ENCODE results near the gene KCNH4. TPM values are rescaled to one million over a fixed set of nuclear protein-coding genes. Genes with fewer than 3 reads are reported as not detected.

KCNH4 gene
- total and polyA plus RNA-seq, 2 donors, result 0.05 to 0.09 TPM

GRCh38 chr17:42174126-42174783 lies 6.7 kb downstream of the KCNH4 start:
- 73% methylated on average over 14 of the region's 14 CpGs for WGBS
- H3K4me1 ChIP-seq (ENCODE audit: control insufficient read depth in 2 of 2, insufficient read depth in 2 of 2, low read length in 2 of 2), result peaks cover 0 to 10% of the 10 kb centered on the region in 2 donors

GRCh38 chr17:42171831-42172230 lies 9.1 kb downstream of the KCNH4 start:
- Histone ChIP-seq H3K27me3 (ENCODE audit: control insufficient read depth in 2 of 2, insufficient read depth in 1 of 2, low read length in 1 of 2) (peaks cover 0 to 23% of the 10 kb centered on the region in 2 donors), H3K27ac (ENCODE audit: low read depth in 1 of 2, low read length in 1 of 2) (no peak overlapping the region), H3K9me3 (ENCODE audit: control insufficient read depth in 2 of 2, insufficient read depth in 1 of 2, low read length in 1 of 2) (peaks cover 0 to 3% of the 10 kb centered on the region in 2 donors), H3K4me1 (ENCODE audit: control insufficient read depth in 2 of 2, insufficient read depth in 2 of 2, low read length in 2 of 2) (peaks cover 0 to 10% of the 10 kb centered on the region in 2 donors), H3K36me3 (ENCODE audit: control insufficient read depth in 2 of 2, insufficient read depth in 2 of 2, low read length in 1 of 2) (no peaks in the 10 kb centered on the region), H3K4me3 (ENCODE audit: low read length in 2 of 2) (no peak overlapping the region)
- 91% methylated on average over 11 of the region's 11 CpGs for WGBS
- no peak for DNase-seq (ENCODE audit: low read depth in 6 of 9, low spot score in 9 of 9)

More at GRCh38 chr17:42174126-42174783, 6.7 kb downstream of the KCNH4 start:
- Histone ChIP-seq H3K36me3 (ENCODE audit: control insufficient read depth in 2 of 2, insufficient read depth in 2 of 2, low read length in 1 of 2) (no peaks in the 10 kb centered on the region), H3K4me3 (ENCODE audit: low read length in 2 of 2) (no peak overlapping the region), H3K27ac (ENCODE audit: low read depth in 1 of 2, low read length in 1 of 2) (no peak overlapping the region), H3K9me3 (ENCODE audit: control insufficient read depth in 2 of 2, insufficient read depth in 1 of 2, low read length in 1 of 2) (peaks cover 0 to 3% of the 10 kb centered on the region in 2 donors), H3K27me3 (ENCODE audit: control insufficient read depth in 2 of 2, insufficient read depth in 1 of 2, low read length in 1 of 2) (peaks cover 4 to 42% of the 10 kb centered on the region in 2 donors)
- no peak for DNase-seq (ENCODE audit: low read depth in 6 of 9, low spot score in 9 of 9)

GRCh38 chr17:42169351-42169750 lies 11.6 kb downstream of the KCNH4 start:
- Histone ChIP-seq H3K4me3 (ENCODE audit: low read length in 2 of 2) (no peak overlapping the region), H3K27me3 (ENCODE audit: control insufficient read depth in 2 of 2, insufficient read depth in 1 of 2, low read length in 1 of 2) (peaks cover 0 to 9% of the 10 kb centered on the region in 2 donors), H3K27ac (ENCODE audit: low read depth in 1 of 2, low read length in 1 of 2) (no peak overlapping the region), H3K9me3 (ENCODE audit: control insufficient read depth in 2 of 2, insufficient read depth in 1 of 2, low read length in 1 of 2) (no peaks in the 10 kb centered on the region), H3K4me1 (ENCODE audit: control insufficient read depth in 2 of 2, insufficient read depth in 2 of 2, low read length in 2 of 2) (peaks cover 0 to 10% of the 10 kb centered on the region in 2 donors), H3K36me3 (ENCODE audit: control insufficient read depth in 2 of 2, insufficient read depth in 2 of 2, low read length in 1 of 2) (no peaks in the 10 kb centered on the region)
- DNase-seq (ENCODE audit: low read depth in 6 of 9, low spot score in 9 of 9), result no peak
- 98% methylated on average over 29 of the region's 29 CpGs for WGBS

- peaks cover 0 to 10% of the 10 kb centered on the region in 2 donors for H3K4me1 ChIP-seq (ENCODE audit: control insufficient read depth in 2 of 2, insufficient read depth in 2 of 2, low read length in 2 of 2)
- H3K4me3 ChIP-seq (ENCODE audit: low read length in 2 of 2), result no peak overlapping the region
- no peak for DNase-seq (ENCODE audit: low read depth in 6 of 9, low spot score in 9 of 9)
- peaks cover 0 to 2% of the 10 kb centered on the region in 2 donors for H3K27me3 ChIP-seq (ENCODE audit: control insufficient read depth in 2 of 2, insufficient read depth in 1 of 2, low read length in 1 of 2)
- H3K36me3 ChIP-seq (ENCODE audit: control insufficient read depth in 2 of 2, insufficient read depth in 2 of 2, low read length in 1 of 2), result no peaks in the 10 kb centered on the region
- 97% methylated on average over 8 of the region's 8 CpGs for WGBS
- no peak overlapping the region for H3K27ac ChIP-seq (ENCODE audit: low read depth in 1 of 2, low read length in 1 of 2)
- H3K9me3 ChIP-seq (ENCODE audit: control insufficient read depth in 2 of 2, insufficient read depth in 1 of 2, low read length in 1 of 2), result no peaks in the 10 kb centered on the region
Measured at GRCh38 chr17:42167807-42168206, 13.1 kb downstream of the KCNH4 start.

- no peak overlapping the region for H3K4me3 ChIP-seq (ENCODE audit: low read length in 2 of 2)
- no peak for DNase-seq (ENCODE audit: low read depth in 6 of 9, low spot score in 9 of 9)
- 98% methylated on average over 19 of the region's 19 CpGs for WGBS
Measured at GRCh38 chr17:42166196-42166763, 14.7 kb downstream of the KCNH4 start.

GRCh38 chr17:42165751-42166150 lies 15.2 kb downstream of the KCNH4 start:
- H3K27ac ChIP-seq (ENCODE audit: low read depth in 1 of 2, low read length in 1 of 2), result no peak overlapping the region
- no peaks in the 10 kb centered on the region for H3K36me3 ChIP-seq (ENCODE audit: control insufficient read depth in 2 of 2, insufficient read depth in 2 of 2, low read length in 1 of 2)
- no peaks in the 10 kb centered on the region for H3K4me1 ChIP-seq (ENCODE audit: control insufficient read depth in 2 of 2, insufficient read depth in 2 of 2, low read length in 2 of 2)
- 96% methylated on average over 6 of the region's 6 CpGs for WGBS
- DNase-seq (ENCODE audit: low read depth in 6 of 9, low spot score in 9 of 9), result no peak
- H3K27me3 ChIP-seq (ENCODE audit: control insufficient read depth in 2 of 2, insufficient read depth in 1 of 2, low read length in 1 of 2), result peaks cover 0 to under 1% of the 10 kb centered on the region in 2 donors
- no peaks in the 10 kb centered on the region for H3K9me3 ChIP-seq (ENCODE audit: control insufficient read depth in 2 of 2, insufficient read depth in 1 of 2, low read length in 1 of 2)
- no peak overlapping the region for H3K4me3 ChIP-seq (ENCODE audit: low read length in 2 of 2)

More at GRCh38 chr17:42166196-42166763, 14.7 kb downstream of the KCNH4 start:
- H3K36me3 ChIP-seq (ENCODE audit: control insufficient read depth in 2 of 2, insufficient read depth in 2 of 2, low read length in 1 of 2), result no peaks in the 10 kb centered on the region
- H3K27me3 ChIP-seq (ENCODE audit: control insufficient read depth in 2 of 2, insufficient read depth in 1 of 2, low read length in 1 of 2), result peaks cover 0 to 2% of the 10 kb centered on the region in 2 donors
- peaks cover 0 to 4% of the 10 kb centered on the region in 2 donors for H3K4me1 ChIP-seq (ENCODE audit: control insufficient read depth in 2 of 2, insufficient read depth in 2 of 2, low read length in 2 of 2)
- no peak overlapping the region for H3K27ac ChIP-seq (ENCODE audit: low read depth in 1 of 2, low read length in 1 of 2)
- no peaks in the 10 kb centered on the region for H3K9me3 ChIP-seq (ENCODE audit: control insufficient read depth in 2 of 2, insufficient read depth in 1 of 2, low read length in 1 of 2)

GRCh38 chr17:42163696-42164407 lies 17.1 kb downstream of the KCNH4 start:
- Histone ChIP-seq H3K4me1 (ENCODE audit: control insufficient read depth in 2 of 2, insufficient read depth in 2 of 2, low read length in 2 of 2) (no peaks in the 10 kb centered on the region), H3K4me3 (ENCODE audit: low read length in 2 of 2) (no peak overlapping the region), H3K36me3 (ENCODE audit: control insufficient read depth in 2 of 2, insufficient read depth in 2 of 2, low read length in 1 of 2) (no peaks in the 10 kb centered on the region), H3K27ac (ENCODE audit: low read depth in 1 of 2, low read length in 1 of 2) (no peak overlapping the region), H3K9me3 (ENCODE audit: control insufficient read depth in 2 of 2, insufficient read depth in 1 of 2, low read length in 1 of 2) (no peaks in the 10 kb centered on the region), H3K27me3 (ENCODE audit: control insufficient read depth in 2 of 2, insufficient read depth in 1 of 2, low read length in 1 of 2) (no peaks in the 10 kb centered on the region)
- WGBS, result 90% methylated on average over 22 of the region's 22 CpGs
- DNase-seq (ENCODE audit: low read depth in 6 of 9, low spot score in 9 of 9), result no peak

- peak in 1 of 9 donors; percentile 17 for DNase-seq (ENCODE audit: low read depth in 6 of 9, low spot score in 9 of 9)
- Histone ChIP-seq H3K27me3 (ENCODE audit: control insufficient read depth in 2 of 2, insufficient read depth in 1 of 2, low read length in 1 of 2) (no peaks in the 10 kb centered on the region), H3K4me1 (ENCODE audit: control insufficient read depth in 2 of 2, insufficient read depth in 2 of 2, low read length in 2 of 2) (no peaks in the 10 kb centered on the region), H3K36me3 (ENCODE audit: control insufficient read depth in 2 of 2, insufficient read depth in 2 of 2, low read length in 1 of 2) (no peaks in the 10 kb centered on the region), H3K9me3 (ENCODE audit: control insufficient read depth in 2 of 2, insufficient read depth in 1 of 2, low read length in 1 of 2) (no peaks in the 10 kb centered on the region), H3K4me3 (ENCODE audit: low read length in 2 of 2) (no peak overlapping the region), H3K27ac (ENCODE audit: low read depth in 1 of 2, low read length in 1 of 2) (no peak overlapping the region)
- WGBS, result 73% methylated on average over 8 of the region's 8 CpGs
Measured at GRCh38 chr17:42163113-42163512, 17.8 kb downstream of the KCNH4 start.

GRCh38 chr17:42160531-42160910 lies 20.4 kb downstream of the KCNH4 start:
- H3K4me1 ChIP-seq (ENCODE audit: control insufficient read depth in 2 of 2, insufficient read depth in 2 of 2, low read length in 2 of 2), result peaks cover 0 to 9% of the 10 kb centered on the region in 2 donors
- DNase-seq (ENCODE audit: low read depth in 6 of 9, low spot score in 9 of 9), result no peak
- H3K4me3 ChIP-seq (ENCODE audit: low read length in 2 of 2), result no peak overlapping the region
- H3K9me3 ChIP-seq (ENCODE audit: control insufficient read depth in 2 of 2, insufficient read depth in 1 of 2, low read length in 1 of 2), result no peaks in the 10 kb centered on the region
- no peaks in the 10 kb centered on the region for H3K27me3 ChIP-seq (ENCODE audit: control insufficient read depth in 2 of 2, insufficient read depth in 1 of 2, low read length in 1 of 2)
- no peak overlapping the region for H3K27ac ChIP-seq (ENCODE audit: low read depth in 1 of 2, low read length in 1 of 2)
- no peaks in the 10 kb centered on the region for H3K36me3 ChIP-seq (ENCODE audit: control insufficient read depth in 2 of 2, insufficient read depth in 2 of 2, low read length in 1 of 2)
- 98% methylated on average over 7 of the region's 7 CpGs for WGBS

Data from thymus (tissue), 11 donors.